Activated naive CD8-positive, alpha-beta T cell treated with anti-CD3 and anti-CD28 coated beads, Interleukin-2, amount 50 U/mL, for 24 hours (primary cell): Measurements from ENCODE around the gene RPL27A.

ENCODE experiments used
- ATAC-seq: fragments of 150-1000 bp; cut with Tn5 transposase; one replicate; pipeline ENCODE4 v1.10.0; 2021
- DNase-seq: peaks from one replicate; pipeline ENCODE4 v3.0.0; 2021
- H3K27ac Mint-ChIP-seq: one replicate; pipeline ENCODE4 v1.8.0; 2021; ENCODE audit warnings: mild to moderate bottlenecking, mixed read lengths
- H3K27me3 Mint-ChIP-seq: one replicate; pipeline ENCODE4 v1.8.0; 2021; ENCODE audit warnings: mixed read lengths
- H3K36me3 Mint-ChIP-seq: one replicate; pipeline ENCODE4 v1.8.0; 2021; ENCODE audit warnings: low read depth, mixed read lengths
- H3K4me1 Mint-ChIP-seq: one replicate; pipeline ENCODE4 v1.8.0; 2021; ENCODE audit warnings: mixed read lengths
- H3K4me3 Mint-ChIP-seq: one replicate; pipeline ENCODE4 v1.8.0; 2021; ENCODE audit warnings: mild to moderate bottlenecking, moderate library complexity, mixed read lengths
- H3K9me3 Mint-ChIP-seq: one replicate; pipeline ENCODE4 v1.8.0; 2021; ENCODE audit warnings: mixed read lengths

The RPL27A gene

GRCh38 chr11:8682303-8683114 is at the start of gene RPL27A, which contains the start of gene TRIM66:
Gene RPL27A (plus strand): TSS chr11:8682792. CDS start chr11:8682814, 22 bp downstream.
Gene TRIM66 (minus strand): TSS chr11:8682665. CDS start chr11:8672274, 10,391 bp downstream.
- ATAC-seq (peak; percentile 92), DNase-seq (peak; percentile 99)
- Mint-ChIP-seq H3K27ac (peak within 1 kb of the TSS; percentile 99), H3K9me3 (peaks cover 5% of the 10 kb centered on the region), H3K36me3 (peaks cover 68% of the 10 kb centered on the region), H3K27me3 (no peaks in the 10 kb centered on the region), H3K4me1 (peaks cover 51% of the 10 kb centered on the region), H3K4me3 (peak within 1 kb of the TSS; percentile 99)

- H3K27ac Mint-ChIP-seq: no peak overlapping the region
- DNase-seq (no peak), ATAC-seq (no peak)
- H3K27me3 Mint-ChIP-seq: no peaks in the 10 kb centered on the region
- no peak overlapping the region for H3K4me3 Mint-ChIP-seq
- peaks cover 46% of the 10 kb centered on the region for H3K36me3 Mint-ChIP-seq
- no peaks in the 10 kb centered on the region for H3K4me1 Mint-ChIP-seq
- H3K9me3 Mint-ChIP-seq: peaks cover 8% of the 10 kb centered on the region
Observed at GRCh38 chr11:8634498-8634897, 48.1 kb upstream of the RPL27A start.

DNA sequence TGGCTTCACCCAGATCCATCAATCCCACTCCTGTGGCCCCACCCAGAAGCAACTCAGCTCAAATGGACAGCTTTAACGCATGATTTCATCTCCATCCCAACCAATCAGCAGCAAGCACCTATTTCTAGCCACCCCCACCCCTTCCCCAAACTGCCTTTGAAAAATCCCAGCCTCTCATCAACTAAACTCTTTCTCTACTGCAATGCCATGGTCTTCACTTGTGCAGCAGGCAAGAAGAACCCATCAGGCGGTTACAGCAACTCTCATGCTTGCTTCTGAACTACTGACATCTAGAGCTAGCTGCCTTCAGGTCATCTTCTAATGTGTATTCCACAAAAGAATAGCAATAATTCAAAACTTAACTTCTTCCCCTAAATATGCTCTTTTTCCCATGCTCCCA is 46.5 kb upstream of the RPL27A start:
- Mint-ChIP-seq H3K36me3 (peaks cover 42% of the 10 kb centered on the region), H3K4me1 (peaks cover 3% of the 10 kb centered on the region), H3K27me3 (no peaks in the 10 kb centered on the region), H3K4me3 (no peak overlapping the region), H3K27ac (no peak overlapping the region), H3K9me3 (peaks cover 8% of the 10 kb centered on the region)
- ATAC-seq (no peak), DNase-seq (no peak)

GRCh38 chr11:8638300-8638699 is 44.3 kb upstream of the RPL27A start:
- DNase-seq (no peak), ATAC-seq (no peak)
- Mint-ChIP-seq H3K4me1 (peaks cover 11% of the 10 kb centered on the region), H3K9me3 (peaks cover 8% of the 10 kb centered on the region), H3K36me3 (peaks cover 53% of the 10 kb centered on the region), H3K27me3 (no peaks in the 10 kb centered on the region), H3K27ac (no peak overlapping the region), H3K4me3 (no peak overlapping the region)

GRCh38 chr11:8639655-8640054 is 42.9 kb upstream of the RPL27A start:
- Mint-ChIP-seq H3K36me3 (peaks cover 53% of the 10 kb centered on the region), H3K27me3 (no peaks in the 10 kb centered on the region), H3K4me3 (no peak overlapping the region), H3K4me1 (peaks cover 11% of the 10 kb centered on the region), H3K27ac (no peak overlapping the region), H3K9me3 (peaks cover 8% of the 10 kb centered on the region)
- no peak for DNase-seq
- no peak for ATAC-seq

- Mint-ChIP-seq H3K27ac (no peak overlapping the region), H3K9me3 (peaks cover 8% of the 10 kb centered on the region), H3K4me1 (peaks cover 11% of the 10 kb centered on the region), H3K36me3 (peaks cover 49% of the 10 kb centered on the region), H3K4me3 (no peak overlapping the region), H3K27me3 (no peaks in the 10 kb centered on the region)
- DNase-seq (no peak), ATAC-seq (no peak)
Observed at GRCh38 chr11:8640267-8640906, 42.2 kb upstream of the RPL27A start.

GRCh38 chr11:8641332-8641731 is 41.3 kb upstream of the RPL27A start:
- ATAC-seq (peak; percentile 64), DNase-seq (no peak)
- peaks cover 41% of the 10 kb centered on the region for H3K36me3 Mint-ChIP-seq
- H3K4me3 Mint-ChIP-seq: no peak overlapping the region
- no peaks in the 10 kb centered on the region for H3K27me3 Mint-ChIP-seq
- H3K9me3 Mint-ChIP-seq: peaks cover 6% of the 10 kb centered on the region
- H3K27ac Mint-ChIP-seq: no peak overlapping the region
- peaks cover 11% of the 10 kb centered on the region for H3K4me1 Mint-ChIP-seq

DNA sequence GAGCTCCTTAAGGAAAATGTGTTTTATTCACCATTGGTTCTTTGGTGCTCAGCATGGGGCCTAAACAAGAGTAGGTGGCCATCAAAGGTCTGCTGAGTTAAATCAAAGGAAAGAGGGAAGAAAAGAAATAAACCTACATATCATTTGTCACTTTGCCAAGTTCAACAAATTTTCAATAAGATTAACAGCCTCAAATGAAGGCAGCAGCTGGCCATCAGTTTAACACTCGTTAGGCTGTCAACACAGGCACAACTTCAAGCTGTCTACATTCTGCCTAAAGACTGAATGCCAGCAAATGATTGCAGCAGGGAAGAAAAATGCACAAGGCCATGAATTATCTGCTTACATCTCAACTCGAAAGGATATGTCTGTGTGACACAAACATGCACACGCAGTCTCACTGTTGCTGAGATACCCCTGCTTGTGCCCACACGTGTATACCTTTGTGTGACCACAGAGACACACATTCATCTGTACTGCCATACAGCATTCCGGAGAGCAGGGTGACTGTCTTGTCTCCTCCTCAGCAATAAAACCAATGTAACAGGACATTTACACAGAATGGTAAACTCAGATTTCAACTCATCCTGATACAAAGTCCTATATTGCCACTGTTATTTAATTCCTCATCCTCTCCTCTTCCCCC is 40.3 kb upstream of the RPL27A start:
- peaks cover 33% of the 10 kb centered on the region for H3K36me3 Mint-ChIP-seq
- no peak overlapping the region for H3K27ac Mint-ChIP-seq

GRCh38 chr11:8646873-8647272 is 35.7 kb upstream of the RPL27A start:
- peaks cover 23% of the 10 kb centered on the region for H3K36me3 Mint-ChIP-seq
- no peaks in the 10 kb centered on the region for H3K27me3 Mint-ChIP-seq
- H3K4me3 Mint-ChIP-seq: no peak overlapping the region
- H3K27ac Mint-ChIP-seq: no peak overlapping the region
- H3K9me3 Mint-ChIP-seq: no peaks in the 10 kb centered on the region
- H3K4me1 Mint-ChIP-seq: peaks cover under 1% of the 10 kb centered on the region
- DNase-seq: no peak
- no peak for ATAC-seq

More for the DNA sequence above, 40.3 kb upstream of the RPL27A start:
- DNase-seq: no peak
- H3K9me3 Mint-ChIP-seq: no peaks in the 10 kb centered on the region
- no peaks in the 10 kb centered on the region for H3K27me3 Mint-ChIP-seq
- H3K4me1 Mint-ChIP-seq: peaks cover 11% of the 10 kb centered on the region
- ATAC-seq: no peak
- H3K4me3 Mint-ChIP-seq: no peak overlapping the region

DNA sequence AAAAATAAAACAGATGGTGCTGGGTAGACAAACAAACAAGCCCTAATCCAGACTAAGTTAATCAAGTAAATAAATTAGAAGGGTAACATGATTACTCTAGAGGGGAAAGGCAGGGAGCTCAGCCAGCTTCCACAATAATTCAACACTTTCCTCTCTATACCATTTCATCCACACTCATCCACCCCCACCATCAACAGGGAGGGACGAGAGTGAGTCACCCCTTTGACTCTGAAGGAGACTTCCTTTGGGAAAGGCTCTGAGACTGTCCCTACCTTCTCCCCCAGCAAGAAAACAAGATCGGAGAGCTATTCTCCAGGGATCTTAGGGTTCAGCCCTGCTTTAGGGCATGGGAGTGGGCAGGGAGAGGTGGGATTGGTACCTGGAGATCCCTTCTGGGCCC is 33.2 kb upstream of the RPL27A start:
- DNase-seq: no peak

DNA sequence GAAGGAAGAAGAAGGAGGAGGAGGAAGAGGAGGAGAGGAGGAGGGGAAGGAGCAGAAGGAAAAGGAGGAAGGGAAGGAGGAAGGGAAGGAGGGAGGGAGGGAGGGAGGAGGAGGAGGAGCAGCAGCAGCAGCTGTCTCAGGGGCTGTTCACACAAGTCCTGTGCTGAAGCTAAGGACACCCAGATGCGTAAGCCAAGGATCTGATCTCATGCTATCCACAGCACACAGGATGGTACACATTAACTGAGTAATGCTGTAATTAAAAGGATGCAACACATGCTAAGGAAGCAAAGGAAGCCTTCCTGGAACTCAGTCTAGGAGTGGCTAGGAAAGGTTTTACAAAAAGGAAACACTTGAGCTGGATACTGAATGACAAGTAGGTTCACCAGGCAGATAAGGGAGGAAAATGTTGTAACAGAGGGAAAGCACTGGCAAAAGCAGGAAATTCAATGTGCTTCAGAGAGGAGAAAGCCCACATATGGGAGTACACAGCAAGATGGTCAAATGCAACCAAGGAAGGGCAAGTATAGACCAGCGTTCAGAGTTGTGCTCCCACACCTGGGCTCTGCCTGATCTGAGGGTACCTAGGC is 32.1 kb upstream of the RPL27A start:
- ATAC-seq (no peak), DNase-seq (no peak)
- no peaks in the 10 kb centered on the region for H3K27me3 Mint-ChIP-seq
- no peaks in the 10 kb centered on the region for H3K4me1 Mint-ChIP-seq
- no peak overlapping the region for H3K27ac Mint-ChIP-seq
- no peak overlapping the region for H3K4me3 Mint-ChIP-seq
- peaks cover 19% of the 10 kb centered on the region for H3K36me3 Mint-ChIP-seq
- H3K9me3 Mint-ChIP-seq: no peaks in the 10 kb centered on the region

More for the DNA sequence above, 33.2 kb upstream of the RPL27A start:
- no peaks in the 10 kb centered on the region for H3K27me3 Mint-ChIP-seq
- ATAC-seq: no peak
- H3K4me3 Mint-ChIP-seq: no peak overlapping the region
- peaks cover 19% of the 10 kb centered on the region for H3K36me3 Mint-ChIP-seq
- H3K27ac Mint-ChIP-seq: no peak overlapping the region
- no peaks in the 10 kb centered on the region for H3K9me3 Mint-ChIP-seq
- no peaks in the 10 kb centered on the region for H3K4me1 Mint-ChIP-seq

DNA sequence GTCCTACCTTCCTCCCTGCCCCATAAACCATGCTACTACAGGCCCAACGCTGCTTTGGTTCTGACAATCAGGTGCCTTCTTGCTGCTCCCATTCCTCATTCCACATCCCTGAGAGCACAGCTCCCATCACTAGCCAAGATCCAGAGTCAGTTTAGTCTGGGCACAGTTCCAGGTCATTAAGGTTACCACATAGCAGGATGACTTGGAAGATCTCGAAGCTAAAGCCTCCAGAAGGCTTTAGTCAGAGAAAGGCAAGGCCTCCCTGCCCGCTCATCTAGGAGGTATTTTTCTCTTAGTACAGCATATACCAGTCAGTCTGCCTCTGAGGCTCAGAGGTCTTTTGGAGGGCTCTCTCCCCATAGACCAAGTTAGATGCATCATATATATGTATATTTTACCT is 30.5 kb upstream of the RPL27A start:
- DNase-seq: no peak
- Mint-ChIP-seq H3K4me3 (no peak overlapping the region), H3K27ac (no peak overlapping the region), H3K4me1 (no peaks in the 10 kb centered on the region), H3K9me3 (no peaks in the 10 kb centered on the region), H3K36me3 (peaks cover 19% of the 10 kb centered on the region), H3K27me3 (no peaks in the 10 kb centered on the region)
- ATAC-seq: no peak

DNA sequence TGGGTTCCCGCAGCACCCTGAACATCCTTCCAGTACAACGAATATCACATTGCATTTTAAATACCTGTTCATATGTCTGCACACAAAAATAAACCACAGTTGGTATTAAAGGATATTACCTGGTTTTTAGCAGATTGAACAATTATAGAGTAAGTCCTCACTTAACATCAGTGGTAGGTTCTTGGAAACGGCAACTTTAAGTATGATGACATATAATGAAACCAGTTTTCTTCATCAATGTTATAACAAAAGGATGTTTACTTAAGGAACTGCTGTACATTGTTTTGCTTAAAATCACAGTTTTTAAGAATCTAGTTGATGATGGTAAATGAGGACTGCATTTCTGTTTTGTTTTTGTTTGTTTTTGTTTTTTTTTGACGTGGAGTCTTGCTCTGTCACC is 28.1 kb upstream of the RPL27A start:
- H3K27me3 Mint-ChIP-seq: no peaks in the 10 kb centered on the region
- no peaks in the 10 kb centered on the region for H3K9me3 Mint-ChIP-seq

GRCh38 chr11:8656291-8656690 is 26.3 kb upstream of the RPL27A start:
- Mint-ChIP-seq H3K27ac (no peak overlapping the region), H3K27me3 (no peaks in the 10 kb centered on the region)

More for the DNA sequence above, 28.1 kb upstream of the RPL27A start:
- Mint-ChIP-seq H3K27ac (no peak overlapping the region), H3K4me1 (no peaks in the 10 kb centered on the region), H3K4me3 (no peak overlapping the region), H3K36me3 (peaks cover 12% of the 10 kb centered on the region)
- ATAC-seq: no peak
- no peak for DNase-seq

More at GRCh38 chr11:8656291-8656690, 26.3 kb upstream of the RPL27A start:
- H3K9me3 Mint-ChIP-seq: no peaks in the 10 kb centered on the region
- no peaks in the 10 kb centered on the region for H3K4me1 Mint-ChIP-seq
- ATAC-seq (no peak), DNase-seq (no peak)
- peaks cover 5% of the 10 kb centered on the region for H3K36me3 Mint-ChIP-seq
- H3K4me3 Mint-ChIP-seq: no peak overlapping the region
